ENCODE measurements around the gene ECM2. TPM values are rescaled to one million over a fixed set of nuclear protein-coding genes. Genes with fewer than 3 reads are reported as not detected.
A peak's percentile ranks its signal among the peaks of the same experiment; 100 is the strongest.
"Not testable (repeated sequence)": the region's sequence is repeated elsewhere in the genome, so short reads cannot be mapped to it uniquely, and the experiment has no call there.

Gene ECM2
- not detected in 2 replicates for total RNA-seq (2014; rRNA removed; shearing (Covaris generic))

DNA sequence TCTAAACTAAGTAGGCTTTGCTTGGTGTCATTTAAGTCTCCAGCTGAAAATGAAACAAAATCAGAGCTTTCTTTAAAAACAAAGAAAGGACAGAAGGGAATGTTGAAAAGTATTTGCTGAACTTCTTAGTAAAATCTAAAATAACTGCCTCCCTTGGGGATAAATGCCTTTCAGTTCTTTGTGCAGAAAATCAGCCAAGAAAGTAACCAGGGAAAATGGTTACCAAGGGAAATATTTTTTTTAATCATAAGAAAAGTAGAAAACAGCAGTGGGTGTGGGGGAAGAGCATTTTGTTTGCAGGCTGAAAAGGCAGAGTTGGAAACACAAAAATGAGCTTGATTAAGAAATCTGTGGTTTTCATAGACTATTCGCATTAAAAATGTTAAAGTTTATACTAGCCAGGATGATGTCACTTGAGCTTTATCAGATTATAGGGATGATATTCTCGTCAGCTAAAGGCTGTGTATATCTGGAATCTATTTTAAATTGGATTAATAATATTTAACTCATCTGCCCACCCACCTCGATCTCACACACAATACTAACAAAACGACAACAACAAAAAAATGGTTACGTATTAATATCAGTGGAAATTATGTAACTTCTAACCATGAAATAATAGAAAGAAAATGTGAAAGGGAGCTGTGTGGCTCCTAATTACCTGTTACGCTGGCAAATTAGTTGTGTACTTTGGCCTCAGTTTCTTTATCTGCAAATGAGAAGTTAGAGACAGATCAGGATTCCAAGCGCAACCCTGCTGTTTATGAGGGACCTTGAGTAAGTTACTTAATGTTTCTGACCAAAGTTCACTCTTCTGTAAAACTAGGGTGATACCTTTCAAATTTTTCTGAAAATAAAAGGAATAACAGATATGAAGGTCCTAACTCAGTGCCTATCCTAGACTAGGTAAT lies at the start of gene ECM2:
ECM2 (minus strand) TSS at position 51 of the 911 bp plus-strand sequence. CDS start 13,124 bp downstream, outside the sequence.
- Histone ChIP-seq H3K36me3 (no peaks in the 10 kb centered on the region), H3K9me3 (replicated peaks) (no peaks in the 10 kb centered on the region), H3K27ac (no peak within 1 kb of the TSS), H3K4me1 (0 out of 2 replicates have a peak, but pooled peaks cover 10% of the 10 kb centered on the region), H3K4me3 (no peak within 1 kb of the TSS), H3K27me3 (no peaks in the 10 kb centered on the region)
- no peak for DNase-seq

DNA sequence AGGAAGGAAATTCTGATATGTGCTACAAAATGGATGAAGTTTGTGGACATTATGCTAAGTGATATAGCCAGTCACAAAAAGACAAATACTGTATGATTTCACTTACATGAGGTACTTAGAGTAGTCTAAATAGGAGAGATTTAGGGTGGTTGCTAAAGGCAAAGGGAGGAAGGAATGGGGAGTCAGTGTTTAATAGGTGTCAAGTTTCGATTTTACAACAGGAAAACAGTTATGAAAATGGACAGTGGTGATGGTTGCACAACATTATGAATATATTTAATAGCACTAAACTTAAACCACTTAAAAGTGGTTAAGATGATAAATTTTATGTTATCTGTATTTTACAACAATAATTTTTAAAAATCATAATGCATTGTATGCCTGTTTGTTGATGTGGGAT lies 40.4 kb upstream of the ECM2 start:
- Histone ChIP-seq H3K4me3 (no peak overlapping the region), H3K36me3 (no peaks in the 10 kb centered on the region), H3K27me3 (no peaks in the 10 kb centered on the region), H3K27ac (no peak overlapping the region), H3K9me3 (replicated peaks) (peaks cover 2% of the 10 kb centered on the region; the same call in 1 of the 2 replicates), H3K4me1 (no peaks in the 10 kb centered on the region)
- DNase-seq: no peak

DNA sequence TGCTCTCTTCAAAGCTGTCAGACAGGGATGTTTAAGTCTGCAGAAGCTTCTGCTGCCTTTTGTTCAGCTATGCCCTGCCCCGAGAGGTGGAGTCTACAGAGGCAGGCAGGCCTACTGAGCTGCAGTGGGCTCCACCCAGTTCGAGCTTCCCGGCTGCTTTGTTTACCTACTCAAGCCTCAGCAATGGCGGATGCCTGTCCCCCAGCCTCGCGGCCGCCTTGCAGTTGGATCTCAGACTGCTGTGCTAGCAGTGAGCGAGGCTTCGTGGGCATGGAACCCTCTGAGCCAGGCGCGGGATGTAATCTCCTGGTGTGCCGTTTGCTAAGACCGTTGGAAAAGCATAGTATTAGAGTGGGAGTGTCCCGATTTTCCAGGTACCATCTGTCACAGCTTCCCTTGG lies 37.8 kb upstream of the ECM2 start:
- not testable (repeated sequence) for H3K4me3 ChIP-seq, DNase-seq

DNA sequence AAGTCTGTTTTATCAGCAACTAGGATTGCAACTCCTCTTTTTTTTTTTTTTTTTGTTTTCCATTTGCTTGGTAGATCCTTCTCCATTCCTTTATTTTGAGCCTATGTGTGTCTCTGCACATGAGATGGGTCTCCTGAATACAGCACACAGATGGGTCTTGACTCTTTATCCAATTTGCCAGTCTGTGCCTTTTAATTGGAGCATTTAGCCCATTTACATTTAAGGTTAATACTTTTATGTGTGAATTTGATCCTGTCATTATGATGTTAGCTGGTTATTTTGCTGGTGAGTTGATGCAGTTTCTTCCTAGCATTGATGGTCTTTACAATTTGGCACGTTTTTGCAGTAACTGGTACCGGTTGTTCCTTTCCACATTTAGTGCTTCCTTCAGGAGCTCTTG lies 36.1 kb upstream of the ECM2 start:
- H3K4me1 ChIP-seq; H3K36me3 ChIP-seq; H3K9me3 ChIP-seq (replicated peaks); H3K4me3 ChIP-seq; DNase-seq; H3K27me3 ChIP-seq; H3K27ac ChIP-seq: not testable (repeated sequence)

More for the DNA sequence above, 37.8 kb upstream of the ECM2 start:
- H3K27ac ChIP-seq; H3K9me3 ChIP-seq (replicated peaks); H3K4me1 ChIP-seq; H3K36me3 ChIP-seq; H3K27me3 ChIP-seq: not testable (repeated sequence)

DNA sequence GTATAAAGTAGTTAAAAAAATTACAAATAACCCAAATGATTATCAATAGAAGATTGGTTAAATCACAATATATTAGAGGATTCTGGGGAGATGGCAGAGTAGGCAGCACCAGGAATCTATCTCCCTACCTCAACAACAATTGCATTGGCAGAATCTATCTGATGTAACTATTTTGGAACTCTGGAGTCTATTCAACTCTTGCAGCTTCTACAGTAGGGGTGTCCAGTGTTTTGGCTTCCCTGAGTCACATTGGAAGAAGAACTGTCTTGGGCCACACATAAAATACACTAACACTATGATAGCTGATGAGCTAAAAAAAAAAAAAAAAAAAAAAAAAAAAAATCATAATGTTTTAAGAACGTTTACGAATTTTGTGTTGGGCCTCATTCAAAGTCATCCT lies 29.2 kb upstream of the ECM2 start:
- Histone ChIP-seq H3K4me1 (peaks cover 37% of the 10 kb centered on the region), H3K27ac (0 out of 2 replicates have a peak overlapping the region, but pooled peaks have one; percentile 13), H3K27me3 (no peaks in the 10 kb centered on the region), H3K9me3 (replicated peaks) (peaks cover 7% of the 10 kb centered on the region; the same call in 1 of the 2 replicates), H3K4me3 (no peak overlapping the region), H3K36me3 (no peaks in the 10 kb centered on the region)
- no peak for DNase-seq

DNA sequence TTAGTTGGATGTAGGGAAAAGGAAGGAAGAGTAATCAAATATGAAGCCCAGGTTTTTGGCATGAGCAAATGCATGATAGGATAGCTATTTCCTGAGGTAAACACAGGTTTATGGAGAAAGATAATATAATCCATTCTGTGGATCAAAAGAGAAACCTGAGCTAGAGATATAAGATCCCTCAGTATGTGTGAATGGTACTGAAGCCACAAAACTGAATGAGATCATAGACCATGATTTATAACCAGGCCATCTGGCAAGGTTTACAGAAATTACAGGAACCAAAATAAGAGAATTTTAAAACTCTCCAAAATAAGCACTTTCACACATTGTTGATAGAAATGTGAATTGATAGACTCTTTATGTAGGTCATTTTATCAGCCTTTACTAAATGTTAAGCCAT lies 28.7 kb upstream of the ECM2 start:
- H3K27me3 ChIP-seq: no peaks in the 10 kb centered on the region
- no peak overlapping the region for H3K4me3 ChIP-seq
- peak in 1 of 2 experiments; percentile 55 for DNase-seq
- H3K36me3 ChIP-seq: no peaks in the 10 kb centered on the region
- H3K27ac ChIP-seq: 0 out of 2 replicates have a peak overlapping the region, but pooled peaks have one; percentile 13
- H3K9me3 ChIP-seq (replicated peaks): peaks cover 10% of the 10 kb centered on the region; the same call in 1 of the 2 replicates
- peaks cover 37% of the 10 kb centered on the region for H3K4me1 ChIP-seq

DNA sequence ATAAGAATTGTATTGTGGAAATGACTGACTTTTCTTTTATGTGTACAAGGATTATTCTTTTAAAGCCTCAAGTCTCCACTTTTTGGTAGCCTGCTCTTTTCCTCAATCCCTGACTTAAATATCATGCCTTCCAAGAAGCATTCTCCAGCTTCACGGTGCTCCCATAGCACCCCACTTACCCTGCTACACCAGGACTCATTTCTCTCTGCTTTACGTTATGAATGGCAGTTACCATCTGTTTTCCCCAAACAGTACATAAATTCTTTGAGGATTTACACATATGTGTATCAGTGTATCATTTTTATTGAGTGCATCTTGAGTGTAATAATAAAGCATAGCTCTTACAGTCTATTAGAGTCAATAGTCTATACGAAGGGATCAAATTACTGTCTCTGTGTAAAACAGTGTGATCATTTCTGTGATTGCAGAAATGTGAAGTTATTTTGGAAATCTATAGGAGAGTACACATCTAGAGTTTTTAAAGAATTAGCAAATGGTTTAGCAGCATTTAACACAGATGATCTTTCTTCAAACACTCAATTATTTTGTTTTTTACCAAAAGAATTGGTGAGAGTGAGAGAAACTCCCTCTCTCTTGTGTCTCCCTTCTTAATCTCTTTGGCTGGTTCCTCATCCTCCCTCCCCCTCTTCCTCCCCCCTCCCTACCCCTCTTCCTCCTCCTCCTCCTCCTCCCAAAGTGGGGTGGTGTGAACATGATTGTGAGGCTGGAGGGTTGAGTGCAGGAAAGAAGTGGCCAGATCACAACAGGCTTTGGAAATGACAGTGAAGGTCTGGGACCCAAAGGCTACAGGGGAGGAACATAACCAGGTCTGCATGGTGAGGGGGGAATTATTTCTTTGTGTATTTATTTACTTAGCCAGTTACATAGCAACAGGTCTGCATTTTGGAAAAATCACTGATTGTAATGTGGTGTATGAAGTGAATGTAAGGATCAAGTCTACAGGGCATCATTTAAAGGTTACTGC lies 27.6 kb upstream of the ECM2 start:
- Histone ChIP-seq H3K27ac (no peak overlapping the region), H3K36me3 (no peaks in the 10 kb centered on the region), H3K27me3 (no peaks in the 10 kb centered on the region), H3K9me3 (replicated peaks) (peaks cover 8% of the 10 kb centered on the region; the same call in 1 of the 2 replicates), H3K4me3 (no peak overlapping the region), H3K4me1 (peaks cover 37% of the 10 kb centered on the region)
- DNase-seq: no peak

DNA sequence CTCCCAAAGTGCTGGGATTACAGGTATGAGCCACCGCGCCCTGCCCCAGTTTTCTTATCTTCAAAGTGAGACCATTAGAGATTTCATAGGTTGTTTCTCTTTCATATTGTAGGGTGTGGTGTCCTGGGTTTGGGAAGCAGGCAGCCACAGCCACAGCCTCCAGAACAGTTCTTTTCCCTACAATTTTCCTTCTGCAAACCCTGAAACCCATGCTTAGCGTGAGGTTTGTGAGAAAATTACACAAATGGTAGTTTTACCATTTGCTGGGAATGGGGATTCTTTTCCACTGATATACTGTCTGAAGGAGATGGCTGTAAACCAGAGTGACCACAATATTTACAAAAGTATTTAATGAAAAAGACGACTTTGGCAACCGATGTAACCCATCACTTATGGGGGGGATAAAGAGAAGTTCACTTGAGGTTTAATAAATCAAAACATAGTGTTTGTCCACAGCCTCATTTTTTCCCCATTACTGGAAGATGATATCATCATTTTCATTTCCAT lies 26.7 kb upstream of the ECM2 start:
- peaks cover 37% of the 10 kb centered on the region for H3K4me1 ChIP-seq
- no peak overlapping the region for H3K4me3 ChIP-seq
- H3K27ac ChIP-seq: 0 out of 2 replicates have a peak overlapping the region, but pooled peaks have one; percentile 1
- DNase-seq: peak in 1 of 2 experiments; percentile 44
- H3K27me3 ChIP-seq: no peaks in the 10 kb centered on the region
- H3K36me3 ChIP-seq: no peaks in the 10 kb centered on the region
- H3K9me3 ChIP-seq (replicated peaks): peaks cover 5% of the 10 kb centered on the region; the same call in 1 of the 2 replicates

DNA sequence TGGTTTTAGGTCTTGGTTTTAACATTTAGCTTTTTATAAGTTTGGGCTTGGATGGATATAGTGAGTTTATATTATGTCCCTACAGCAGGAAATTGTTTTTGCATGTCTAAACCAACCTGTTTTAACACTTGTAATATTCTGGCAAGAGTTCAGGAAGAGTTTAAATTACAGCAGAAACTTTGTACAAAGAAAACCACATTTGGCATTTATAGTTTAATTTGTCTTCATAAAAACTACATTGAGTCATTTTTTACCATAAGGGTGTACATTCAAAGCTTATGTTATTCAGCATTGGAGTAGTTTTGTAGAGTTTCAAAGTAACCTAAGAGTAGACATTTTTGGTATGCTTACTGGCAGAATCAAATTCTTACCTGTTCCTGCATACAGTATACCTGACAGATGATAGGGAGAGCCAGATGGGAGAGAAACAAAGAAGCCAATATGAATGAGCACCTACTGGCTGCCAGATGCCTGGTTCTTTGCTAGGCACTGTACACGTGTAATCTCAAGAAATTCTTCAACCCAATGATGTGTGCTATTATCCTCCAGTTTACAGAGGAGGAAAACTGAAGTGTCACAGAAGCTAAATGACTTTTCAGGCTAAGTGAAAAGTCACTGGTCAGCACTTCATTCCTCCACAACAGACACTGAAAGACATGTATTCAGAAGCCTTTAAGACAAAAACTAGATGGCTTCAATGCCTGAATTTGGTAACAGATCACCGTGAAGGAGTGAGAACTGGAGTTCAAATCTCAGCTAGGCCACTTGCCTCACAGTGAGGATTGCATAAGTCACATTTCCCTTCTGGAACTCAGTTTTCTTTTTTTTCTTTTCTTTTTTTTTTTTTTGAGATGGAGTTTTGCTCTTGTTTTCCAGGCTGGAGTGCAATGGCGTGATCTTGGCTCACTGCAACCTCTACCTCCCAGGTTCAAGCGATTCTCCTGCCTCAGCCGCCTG lies 25.9 kb upstream of the ECM2 start:
- H3K9me3 ChIP-seq (replicated peaks): peaks cover 5% of the 10 kb centered on the region
- H3K4me1 ChIP-seq: peaks cover 37% of the 10 kb centered on the region
- H3K4me3 ChIP-seq: no peak overlapping the region
- DNase-seq: no peak
- H3K36me3 ChIP-seq: no peaks in the 10 kb centered on the region
- no peaks in the 10 kb centered on the region for H3K27me3 ChIP-seq
- H3K27ac ChIP-seq: no peak overlapping the region

DNA sequence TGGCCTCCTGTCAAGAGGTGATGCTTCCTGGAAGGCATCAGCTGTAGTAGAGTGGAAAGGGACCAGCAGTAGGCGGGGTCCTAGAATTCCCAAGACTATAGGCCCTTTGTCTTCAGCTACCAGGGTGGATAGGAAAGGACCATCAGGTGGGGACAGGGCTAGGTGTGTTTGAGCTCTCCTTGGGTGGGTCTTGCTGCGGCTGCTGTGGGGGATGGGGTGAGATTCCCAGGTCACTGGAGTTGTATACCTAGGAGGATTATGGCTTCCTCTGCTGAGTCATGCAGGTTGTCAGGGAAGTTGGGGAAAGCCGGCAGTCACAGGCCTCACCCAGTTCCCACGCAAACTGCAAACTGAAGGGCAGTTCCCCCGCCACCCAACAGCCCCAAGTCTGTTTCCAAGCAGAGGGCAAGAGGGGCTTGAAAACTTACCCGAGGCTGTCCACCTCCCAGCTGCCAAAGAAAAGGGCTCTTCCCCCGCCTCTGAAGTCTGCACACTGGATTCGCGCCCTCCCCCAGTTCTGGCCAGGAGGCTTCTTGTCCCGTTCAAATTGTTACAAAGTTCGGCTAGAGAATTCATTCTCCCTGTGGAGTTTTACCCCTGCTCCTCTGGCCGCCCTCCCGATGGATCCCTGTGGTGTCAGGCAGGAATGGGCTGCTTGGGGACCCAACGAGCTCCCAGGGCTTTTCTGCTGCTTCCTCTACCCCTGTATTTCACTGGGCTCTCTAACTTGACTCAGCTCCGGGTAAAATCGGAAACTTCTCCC lies 23.0 kb upstream of the ECM2 start:
- peaks cover 21% of the 10 kb centered on the region for H3K4me1 ChIP-seq
- no peak for DNase-seq
- no peak overlapping the region for H3K4me3 ChIP-seq
- peaks cover 5% of the 10 kb centered on the region for H3K9me3 ChIP-seq (replicated peaks)
- no peaks in the 10 kb centered on the region for H3K36me3 ChIP-seq
- no peaks in the 10 kb centered on the region for H3K27me3 ChIP-seq
- no peak overlapping the region for H3K27ac ChIP-seq

DNA sequence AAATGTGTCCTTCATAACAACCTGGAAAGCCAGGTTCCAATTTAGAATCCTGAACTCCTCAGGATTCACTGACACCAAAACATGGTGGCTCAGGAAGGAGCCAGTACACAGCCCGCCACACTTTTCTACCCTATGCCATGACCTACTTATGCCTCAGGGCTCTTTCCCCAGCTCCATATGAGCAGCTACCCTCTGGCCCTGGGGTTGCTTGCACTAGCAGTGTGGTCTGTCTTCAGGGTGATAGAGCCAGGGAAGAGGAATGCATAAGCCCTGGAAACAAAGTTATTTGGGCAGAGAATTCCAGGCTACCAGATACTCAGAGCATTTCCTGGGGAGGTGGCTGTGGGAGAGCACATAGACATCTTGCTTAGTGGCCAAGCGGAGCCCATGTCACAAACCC lies 15.0 kb upstream of the ECM2 start:
- H3K27ac ChIP-seq: no peak overlapping the region
- no peak for DNase-seq
- H3K4me3 ChIP-seq: no peak overlapping the region

DNA sequence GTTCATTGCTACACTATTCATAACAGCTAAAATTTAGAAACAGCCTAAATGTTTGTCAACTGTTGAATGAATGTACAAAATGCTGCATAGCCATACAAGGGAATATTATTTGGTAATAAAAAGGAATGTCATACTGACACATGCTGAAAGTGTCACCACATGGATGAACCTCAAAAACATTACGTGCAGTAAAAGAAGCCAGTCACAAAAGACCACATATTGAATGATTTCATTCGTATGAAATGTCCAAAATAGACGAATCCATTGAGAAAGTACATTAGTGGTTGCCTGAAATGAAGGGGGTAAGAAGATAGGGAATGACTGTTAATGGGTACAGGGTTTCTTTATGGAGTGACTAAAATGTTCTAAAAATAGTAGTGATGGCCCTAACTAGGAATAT lies 11.6 kb upstream of the ECM2 start:
- H3K4me3 ChIP-seq: no peak overlapping the region
- H3K27me3 ChIP-seq: no peaks in the 10 kb centered on the region
- H3K9me3 ChIP-seq (replicated peaks): no peaks in the 10 kb centered on the region
- H3K4me1 ChIP-seq: no peaks in the 10 kb centered on the region
- H3K36me3 ChIP-seq: no peaks in the 10 kb centered on the region
- no peak for DNase-seq
- H3K27ac ChIP-seq: no peak overlapping the region

More for the DNA sequence above, 15.0 kb upstream of the ECM2 start:
- no peaks in the 10 kb centered on the region for H3K4me1 ChIP-seq
- H3K9me3 ChIP-seq (replicated peaks): no peaks in the 10 kb centered on the region
- H3K36me3 ChIP-seq: no peaks in the 10 kb centered on the region
- H3K27me3 ChIP-seq: no peaks in the 10 kb centered on the region

DNA sequence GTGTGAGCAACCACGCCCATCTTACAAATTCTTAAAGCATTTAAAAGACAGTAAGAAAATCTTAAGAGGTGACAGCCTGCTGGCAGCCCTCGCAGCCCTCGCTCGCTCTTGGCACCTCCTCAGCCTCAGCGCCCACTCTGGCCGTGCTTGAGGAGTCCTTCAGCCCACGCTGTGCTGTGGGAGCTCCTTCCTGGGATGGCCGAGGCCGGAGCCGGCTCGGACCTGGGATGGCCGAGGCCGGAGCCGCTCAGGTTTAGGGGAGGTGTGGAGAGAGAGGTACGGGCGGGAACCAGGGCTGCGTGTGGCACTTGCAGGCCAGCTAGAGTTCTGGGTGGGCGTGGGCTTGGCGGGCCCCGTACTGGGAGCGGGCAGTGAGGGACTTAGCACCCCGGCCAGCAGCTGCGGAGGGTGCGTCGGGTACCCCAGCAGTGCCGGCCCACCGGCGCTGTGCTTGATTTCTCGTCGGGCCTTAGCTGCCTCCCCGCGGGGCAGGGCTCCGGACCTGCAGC lies 9.3 kb upstream of the ECM2 start:
- Histone ChIP-seq H3K27me3 (no peaks in the 10 kb centered on the region), H3K36me3 (no peaks in the 10 kb centered on the region; the same call in 1 of the 2 replicates), H3K4me3 (no peak overlapping the region), H3K4me1 (no peaks in the 10 kb centered on the region), H3K27ac (no peak overlapping the region), H3K9me3 (replicated peaks) (no peaks in the 10 kb centered on the region)
- no peak for DNase-seq
